ENCODE data around the gene CEP20. TPM values are rescaled to one million over a fixed set of nuclear protein-coding genes. Genes with fewer than 3 reads are reported as not detected.

The CEP20 gene
- total RNA-seq, 2 experiments from 2014 or later: 34.5 to 39.0 TPM

- Mint-ChIP-seq H3K4me3 (peak overlapping the region; percentile 96), H3K27me3 (no peaks in the 10 kb centered on the region), H3K36me3 (ENCODE audit: low read depth) (peaks cover 14% of the 10 kb centered on the region), H3K9me3 (no peaks in the 10 kb centered on the region), H3K4me1 (ENCODE audit: low read depth) (peaks cover 34% of the 10 kb centered on the region), H3K27ac (peak overlapping the region; percentile 100)
- CTCF ChIA-PET: interaction anchor here (1.9 kb wide), 1 partner anchor 14 kb away, joined by 9 read pairs; no protein-coding TSS in a partner anchor
- intact Hi-C loops (cut with micrococcal nuclease): loop anchor here (5.0 kb wide), 1 partner anchor 65 kb away; no protein-coding TSS in a partner anchor
- no peak for TF ChIP-seq CTCF (IDR thresholded peaks at IDR 0.05)
- ATAC-seq (no peak), DNase-seq (no peak)
- POLR2A ChIA-PET: interaction anchor here (1.3 to 1.4 kb wide), 2 partner anchors 58 to 67 kb away, joined by 3 read pairs; no protein-coding TSS in a partner anchor
Measured at GRCh38 chr16:15887283-15887682, 1.1 kb downstream of the CEP20 start.

- intact Hi-C loops (cut with micrococcal nuclease): loop anchor here (5.0 kb wide), 1 partner anchor 66 kb away; no protein-coding TSS in a partner anchor
- peak overlapping the region; percentile 35 for H3K4me3 Mint-ChIP-seq
Measured at GRCh38 chr16:15886078-15886477, 2.3 kb downstream of the CEP20 start.

GRCh38 chr16:15885560-15886001, 2.8 kb downstream of the CEP20 start:
- CTCF ChIA-PET: no interaction called here

More at GRCh38 chr16:15886078-15886477, 2.3 kb downstream of the CEP20 start:
- ChIA-PET POLR2A (interaction anchor here (1.0 kb wide), 1 partner anchor 65 kb away, joined by 3 read pairs; no protein-coding TSS in a partner anchor), CTCF (interaction anchor here (1.0 kb wide), 1 partner anchor 11 kb away, joined by 5 read pairs; no protein-coding TSS in a partner anchor)
- peak overlapping the region; percentile 11 for H3K27ac Mint-ChIP-seq
- ATAC-seq (no peak), DNase-seq (no peak)
- H3K27me3 Mint-ChIP-seq: no peaks in the 10 kb centered on the region
- TF ChIP-seq CTCF (IDR thresholded peaks at IDR 0.05): no peak
- H3K4me1 Mint-ChIP-seq (ENCODE audit: low read depth): peaks cover 34% of the 10 kb centered on the region
- no peaks in the 10 kb centered on the region for H3K9me3 Mint-ChIP-seq
- H3K36me3 Mint-ChIP-seq (ENCODE audit: low read depth): peaks cover 19% of the 10 kb centered on the region

GRCh38 chr16:15882563-15882962, 5.8 kb downstream of the CEP20 start:
- Mint-ChIP-seq H3K36me3 (ENCODE audit: low read depth) (peaks cover 28% of the 10 kb centered on the region), H3K4me1 (ENCODE audit: low read depth) (peaks cover 38% of the 10 kb centered on the region), H3K27ac (no peak overlapping the region), H3K4me3 (no peak overlapping the region), H3K27me3 (no peaks in the 10 kb centered on the region), H3K9me3 (no peaks in the 10 kb centered on the region)
- DNase-seq: no peak
- ATAC-seq: no peak
- CTCF ChIA-PET: no interaction called here
- no peak for TF ChIP-seq CTCF (IDR thresholded peaks at IDR 0.05)
- POLR2A ChIA-PET: no interaction called here
- intact Hi-C loops (cut with micrococcal nuclease): no loop called here

More at GRCh38 chr16:15885560-15886001, 2.8 kb downstream of the CEP20 start:
- H3K27me3 Mint-ChIP-seq: no peaks in the 10 kb centered on the region
- POLR2A ChIA-PET: interaction anchor here (1.0 kb wide), 1 partner anchor 66 kb away, joined by 3 read pairs; no protein-coding TSS in a partner anchor
- H3K4me3 Mint-ChIP-seq: peak overlapping the region; percentile 35
- peaks cover 19% of the 10 kb centered on the region for H3K36me3 Mint-ChIP-seq (ENCODE audit: low read depth)
- H3K4me1 Mint-ChIP-seq (ENCODE audit: low read depth): peaks cover 34% of the 10 kb centered on the region
- no peak for TF ChIP-seq CTCF (IDR thresholded peaks at IDR 0.05)
- DNase-seq (no peak), ATAC-seq (no peak)
- intact Hi-C loops (cut with micrococcal nuclease): loop anchor here (5.0 kb wide), 1 partner anchor 67 kb away; no protein-coding TSS in a partner anchor
- no peaks in the 10 kb centered on the region for H3K9me3 Mint-ChIP-seq
- no peak overlapping the region for H3K27ac Mint-ChIP-seq

- Mint-ChIP-seq H3K9me3 (no peaks in the 10 kb centered on the region), H3K27ac (no peak overlapping the region), H3K27me3 (no peaks in the 10 kb centered on the region), H3K4me3 (no peak overlapping the region), H3K4me1 (ENCODE audit: low read depth) (peaks cover 33% of the 10 kb centered on the region), H3K36me3 (ENCODE audit: low read depth) (peaks cover 28% of the 10 kb centered on the region)
- CTCF ChIA-PET: no interaction called here
- no peak for ATAC-seq
- no peak for DNase-seq
- TF ChIP-seq CTCF (IDR thresholded peaks at IDR 0.05): no peak
- POLR2A ChIA-PET: no interaction called here
- intact Hi-C loops (cut with micrococcal nuclease): no loop called here
Measured at GRCh38 chr16:15881794-15882379, 6.5 kb downstream of the CEP20 start.

All from activated CD8-positive, alpha-beta T cell treated with anti-CD3 and anti-CD28 coated beads for 36 hours (primary cell).